B cell (primary cell): ENCODE results near the gene ETV1. TPM values are rescaled to one million over a fixed set of nuclear protein-coding genes. Genes with fewer than 3 reads are reported as not detected.

Source experiments
- ATAC-seq: fragments of 200-7000 bp; cut with Tn5 transposase; one replicate; pipeline ENCODE4 v1.10.0; 2021; ENCODE audit warnings: low read depth, mild to moderate bottlenecking, moderate number of reproducible peaks, moderate library complexity
- CTCF ChIA-PET: fragments of 350-600 bp; sonication (Branson Sonifier 250); formaldehyde crosslinking; loops from one replicate; lab custom pipeline; 2021; ENCODE audit warnings: antibody characterized with exemption, inconsistent platforms; lab: Charles Lee
- POLR2A ChIA-PET: fragments of 350-600 bp; sonication (Branson Sonifier 250); formaldehyde crosslinking; loops from one replicate; lab custom pipeline; 2021; ENCODE audit warnings: antibody characterized with exemption; lab: Charles Lee
- DNase-seq: peaks from one replicate; pipeline ENCODE4 v3.0.0; 2013
- H2AFZ ChIP-seq: 2 replicates; pipeline ENCODE4 v1.6.1; 2012; ENCODE audit warnings: mild to moderate bottlenecking, low read depth, low read length; ENCODE audit not compliant: insufficient read depth, poor library complexity, severe bottlenecking
- H3K27ac ChIP-seq, 2 donors: 1 replicate in 1 of 2; 2 replicates in 1 of 2; pipeline ENCODE4 v1.5.1; 2012 to 2013; ENCODE audit warnings: low read length in 2 of 2, mild to moderate bottlenecking in 2 of 2, moderate library complexity in 1 of 2
- H3K27me3 ChIP-seq, 4 experiments: fragments of 200-600 bp in 1 of 4; sonication (generic) in 1 of 4; replicated peaks in 1 of 4; 1 replicate in 2 of 4; 2 replicates in 2 of 4; pipeline versions ENCODE4 v1.6.1 to v1.7.0; 2013 to 2016; ENCODE audit warnings: low read length in 3 of 4, mild to moderate bottlenecking in 2 of 4, mixed read lengths in 1 of 4, moderate library complexity in 1 of 4; ENCODE audit not compliant: insufficient read depth in 4 of 4, control insufficient read depth in 3 of 4; ENCODE audit errors: control extremely low read depth in 1 of 4
- H3K36me3 ChIP-seq, 2 experiments: replicated peaks in 1 of 2; 1 replicate in 1 of 2; 2 replicates in 1 of 2; pipeline versions ENCODE4 v1.6.1 to v1.7.1; 2013; ENCODE audit warnings: low read length in 1 of 2; ENCODE audit not compliant: insufficient read depth in 2 of 2, control insufficient read depth in 1 of 2; ENCODE audit errors: control extremely low read depth in 1 of 2, extremely low read depth in 1 of 2
- H3K4me1 ChIP-seq, 2 donors: fragments of 200-600 bp in 1 of 2; sonication (generic) in 1 of 2; 1 replicate in 1 of 2; 2 replicates in 1 of 2; pipeline versions ENCODE4 v1.5.1 to v1.6.1; 2013 to 2017; ENCODE audit warnings: low read length in 2 of 2; ENCODE audit not compliant: control insufficient read depth in 2 of 2, insufficient read depth in 2 of 2
- H3K4me2 ChIP-seq: replicated peaks from 2 replicates; pipeline ENCODE3; 2012; ENCODE audit warnings: mild to moderate bottlenecking, low read depth, low read length; ENCODE audit not compliant: poor library complexity, severe bottlenecking
- H3K4me3 ChIP-seq, 5 experiments: fragments of 200-600 bp in 1 of 5; sonication (generic) in 1 of 5; 1 replicate in 3 of 5; 2 replicates in 2 of 5; pipeline versions ENCODE4 v1.5.1 to v1.7.0; 2011 to 2016; ENCODE audit warnings: low read length in 4 of 5, mild to moderate bottlenecking in 4 of 5, low read depth in 2 of 5, control low read depth in 1 of 5, moderate library complexity in 1 of 5; ENCODE audit not compliant: insufficient read depth in 1 of 5; ENCODE audit errors: control extremely low read depth in 1 of 5, extremely low read depth in 1 of 5
- H3K79me2 ChIP-seq: fragments of 200-600 bp; sonication (generic); one replicate; pipeline ENCODE4 v1.6.0; 2016; ENCODE audit warnings: low read length; ENCODE audit not compliant: control insufficient read depth, insufficient read depth
- H3K9ac ChIP-seq: fragments of 200-600 bp; sonication (generic); 2 replicates; pipeline ENCODE4 v1.6.1; 2017; ENCODE audit warnings: mild to moderate bottlenecking, low read length, moderate library complexity
- H3K9me3 ChIP-seq, 3 donors: one replicate each; pipeline versions ENCODE4 v1.6.1 to v1.7.1; 2013; ENCODE audit warnings: low read length in 2 of 3; ENCODE audit not compliant: control insufficient read depth in 2 of 3, insufficient read depth in 1 of 3; ENCODE audit errors: control extremely low read depth in 1 of 3
- H4K20me1 ChIP-seq: 2 replicates; pipeline ENCODE4 v1.6.0; 2012; ENCODE audit warnings: mild to moderate bottlenecking, low read length; ENCODE audit not compliant: insufficient read depth, control insufficient read depth, poor library complexity, severe bottlenecking
- H3K27ac Mint-ChIP-seq: one replicate; pipeline ENCODE4 v1.8.0; 2021; ENCODE audit warnings: mixed read lengths
- H3K27me3 Mint-ChIP-seq: one replicate; pipeline ENCODE4 v1.8.0; 2021; ENCODE audit warnings: mixed read lengths
- H3K4me1 Mint-ChIP-seq: one replicate; pipeline ENCODE4 v1.8.0; 2021; ENCODE audit warnings: mixed read lengths
- H3K4me3 Mint-ChIP-seq: one replicate; pipeline ENCODE4 v1.8.0; 2021; ENCODE audit warnings: mixed read lengths
- H3K9me3 Mint-ChIP-seq: one replicate; pipeline ENCODE4 v1.8.0; 2022; ENCODE audit warnings: mixed read lengths; ENCODE audit not compliant: insufficient read depth
- CTCF ChIP-seq: fragments of 200-600 bp; IDR thresholded peaks from one replicate; pipeline ENCODE4 v1.8.0; 2022; ENCODE audit warnings: antibody characterized with exemption, mild to moderate bottlenecking
- EZH2 ChIP-seq: IDR thresholded peaks from 2 replicates; pipeline ENCODE4 v1.6.1; 2012; ENCODE audit warnings: borderline replicate concordance, low read depth, mild to moderate bottlenecking, moderate library complexity, low read length; ENCODE audit not compliant: insufficient read depth, poor library complexity, severe bottlenecking
- WGBS: methylation state at CpG from one replicate; pipeline ENCODE4 v1.1.5; 2013; ENCODE audit warnings: missing lambda C conversion rate; ENCODE audit not compliant: insufficient coverage; 5-methylcytosine and 5-hydroxymethylcytosine counted together
- intact Hi-C: fragments of 100-400 bp; cut with micrococcal nuclease; formaldehyde crosslinking; loops from one replicate; pipeline ENCODE4 v1.10.0; 2022
- polyA plus RNA-seq: library from polyadenylated mRNA; depleted of rRNA; stranded (reverse); fragments of >200 nt; gene quantifications from 2 replicates; pipeline ENCODE4 v1.2.3, GENCODE V29; 2012
- total RNA-seq, 2 donors: library from RNA; stranded (reverse); fragments of 120-200 nt in 1 of 2; gene quantifications; 1 replicate in 1 of 2; 2 replicates in 1 of 2; pipeline versions ENCODE4 v1.2.3 to v1.2.4, GENCODE V29; 2013 to 2022

Gene ETV1
- total and polyA plus RNA-seq, 2 donors (not counting 1 experiment from before 2014, with no cell fraction given): not detected

GRCh38 chr7:13904007-13904406 lies 85.5 kb downstream of the ETV1 start:
- no peak overlapping the region for H3K4me3 ChIP-seq
- H3K9ac ChIP-seq: no peak overlapping the region
- H3K36me3 ChIP-seq: no peaks in the 10 kb centered on the region
- no peak overlapping the region for H3K27ac ChIP-seq
- TF ChIP-seq EZH2: no peak
- no peak for TF ChIP-seq CTCF
- H3K79me2 ChIP-seq: no peaks in the 10 kb centered on the region
- H3K9me3 Mint-ChIP-seq: no peaks in the 10 kb centered on the region
- no peaks in the 10 kb centered on the region for H3K27me3 ChIP-seq
- DNase-seq (no peak), ATAC-seq (no peak)
- H4K20me1 ChIP-seq: no peaks in the 10 kb centered on the region
- H3K4me1 Mint-ChIP-seq: no peaks in the 10 kb centered on the region
- intact Hi-C loops: no loop called here
- H2AFZ ChIP-seq: no peak overlapping the region
- H3K4me1 ChIP-seq: no peaks in the 10 kb centered on the region
- ChIA-PET POLR2A (no interaction called here), CTCF (no interaction called here)
- H3K4me3 Mint-ChIP-seq: no peak overlapping the region
- WGBS: 80% methylated on average over 1 of the region's 2 CpGs
- no peak overlapping the region for H3K27ac Mint-ChIP-seq
- H3K9me3 ChIP-seq: no peaks in the 10 kb centered on the region
- no peak overlapping the region for H3K4me2 ChIP-seq
- no peaks in the 10 kb centered on the region for H3K27me3 Mint-ChIP-seq

GRCh38 chr7:13901577-13901976 lies 87.9 kb downstream of the ETV1 start:
- Mint-ChIP-seq H3K27ac (no peak overlapping the region), H3K4me3 (no peak overlapping the region), H3K9me3 (no peaks in the 10 kb centered on the region), H3K4me1 (no peaks in the 10 kb centered on the region), H3K27me3 (no peaks in the 10 kb centered on the region)
- ATAC-seq: no peak
- no peaks in the 10 kb centered on the region for H3K79me2 ChIP-seq
- no peaks in the 10 kb centered on the region for H3K9me3 ChIP-seq
- no peak for DNase-seq
- intact Hi-C loops: no loop called here
- H3K27ac ChIP-seq: no peak overlapping the region
- H3K36me3 ChIP-seq: no peaks in the 10 kb centered on the region
- ChIA-PET CTCF (no interaction called here), POLR2A (no interaction called here)
- no peak overlapping the region for H3K4me2 ChIP-seq
- no peak overlapping the region for H3K9ac ChIP-seq
- H2AFZ ChIP-seq: no peak overlapping the region
- H3K27me3 ChIP-seq: no peaks in the 10 kb centered on the region
- no peak overlapping the region for H3K4me3 ChIP-seq
- no peak for TF ChIP-seq EZH2
- TF ChIP-seq CTCF: no peak
- H4K20me1 ChIP-seq: no peaks in the 10 kb centered on the region
- no CpG with 5 or more reads among the region's 3 CpGs for WGBS
- no peaks in the 10 kb centered on the region for H3K4me1 ChIP-seq
